ENCODE data around the gene PUM1.
"Not testable (repeated sequence)": the region's sequence is repeated elsewhere in the genome, so short reads cannot be mapped to it uniquely, and the experiment has no call there.

Gene PUM1

DNA sequence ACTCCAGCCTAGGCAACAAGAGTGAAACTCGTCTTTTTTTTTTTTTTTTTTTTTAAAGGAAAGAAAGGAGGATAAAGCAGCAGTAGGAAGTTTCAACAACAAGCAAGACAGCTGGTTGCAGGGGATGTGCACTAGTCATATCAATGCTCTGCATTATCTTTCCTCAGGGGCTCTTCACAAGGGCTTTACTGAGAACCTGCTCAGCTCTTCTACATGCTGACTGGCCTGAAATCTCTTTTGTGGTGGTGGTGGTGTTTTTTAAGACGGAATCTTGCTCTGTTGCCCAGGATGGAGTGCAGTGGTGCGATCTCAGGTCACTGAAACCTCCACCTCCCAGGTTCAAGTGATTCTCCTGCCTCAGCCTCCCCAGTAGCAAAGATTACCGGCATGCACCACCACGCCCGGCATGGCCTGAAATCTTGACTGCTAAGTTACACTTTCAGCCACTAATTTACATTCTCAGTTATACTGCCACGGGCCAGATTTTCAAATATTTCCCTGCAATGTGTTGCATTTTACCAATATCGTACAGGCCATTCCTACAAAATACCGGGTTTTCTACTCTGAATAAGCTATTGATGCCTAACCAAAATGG lies 68.0 kb downstream of the PUM1 start:
- DNase-seq (ENCODE audit: low spot score): no peak
- FAIRE-seq: no peak

DNA sequence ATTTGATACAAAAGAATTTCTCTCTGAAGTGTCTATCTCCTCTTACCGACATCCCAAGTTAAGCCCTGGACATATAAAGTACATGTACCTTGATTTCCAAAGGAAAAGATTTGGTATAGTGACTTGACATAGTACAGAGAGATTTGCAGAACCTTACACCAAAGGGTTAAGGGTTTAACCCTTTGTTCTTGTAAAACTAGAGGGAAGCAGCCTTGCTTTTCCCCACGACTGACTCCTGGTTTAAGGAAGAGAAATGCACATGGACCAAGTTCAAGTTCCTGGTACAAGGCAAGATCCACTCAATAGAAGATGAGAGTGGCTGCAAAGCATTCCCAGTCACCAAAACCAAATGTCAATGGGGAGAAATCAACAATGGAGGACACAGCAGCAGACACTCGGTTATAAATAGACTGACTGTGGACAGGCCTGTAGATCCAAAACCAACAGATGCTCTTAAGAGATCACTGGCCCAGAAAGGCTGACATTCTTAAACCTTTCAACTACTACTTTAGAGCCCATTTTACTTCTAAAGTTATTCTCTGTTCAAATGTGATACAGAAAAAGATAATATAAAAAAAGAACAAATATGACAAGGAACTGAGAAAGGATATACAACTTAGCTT lies 69.4 kb downstream of the PUM1 start:
- DNase-seq (ENCODE audit: low spot score): no peak
- FAIRE-seq: no peak

DNA sequence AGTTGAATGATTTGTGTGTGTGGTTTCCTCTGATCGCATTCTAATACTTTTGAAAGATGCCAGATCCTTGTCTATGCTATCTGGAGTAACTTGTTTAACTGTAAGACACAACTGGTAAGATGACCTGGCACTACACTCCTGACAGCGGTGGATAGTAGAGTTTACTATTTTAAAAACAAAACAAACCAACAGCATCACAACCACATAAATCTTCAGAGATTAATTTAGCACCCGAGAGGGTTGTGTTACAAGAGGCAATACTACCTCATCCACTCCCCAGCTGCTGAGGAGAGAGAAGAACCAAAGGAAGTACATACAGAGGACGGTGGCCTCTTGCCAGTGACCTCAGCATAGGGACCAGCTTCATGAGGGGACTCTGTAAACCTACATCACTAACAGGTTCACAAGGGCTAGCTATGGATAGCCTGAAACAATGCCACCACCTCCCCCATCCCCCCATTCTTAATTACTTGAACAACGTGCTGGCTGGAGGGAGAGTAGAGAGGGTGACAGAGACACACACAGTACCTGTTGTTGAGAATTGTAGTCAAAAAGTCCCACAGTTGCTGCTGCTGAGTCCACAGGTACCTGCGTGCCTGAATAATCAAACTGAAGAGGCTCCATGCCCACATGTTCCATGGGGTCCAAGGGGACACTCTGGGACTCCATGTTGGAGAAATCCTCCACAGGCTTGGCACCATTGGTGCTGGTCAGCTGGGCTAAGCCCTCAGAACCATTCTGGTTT lies 73.5 kb downstream of the PUM1 start:
- DNase-seq (ENCODE audit: low spot score): no peak

DNA sequence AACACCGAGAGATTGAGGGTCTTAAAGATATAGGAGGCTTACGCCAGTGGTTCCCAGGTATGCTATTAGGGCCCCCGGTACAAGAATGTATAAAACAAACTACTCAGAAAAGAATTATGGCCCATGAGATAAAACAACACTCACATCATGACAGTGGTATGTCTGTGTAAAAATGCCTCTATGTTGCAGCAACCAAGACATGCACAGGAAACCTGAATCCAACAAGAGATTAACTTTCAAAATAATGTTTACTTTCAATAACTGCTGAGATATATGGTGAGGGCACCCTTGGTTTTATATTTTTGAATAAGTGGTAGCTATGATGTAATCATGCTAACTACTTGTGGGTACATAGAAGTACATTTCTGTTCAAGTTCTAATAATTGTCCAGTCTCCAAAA lies 74.9 kb downstream of the PUM1 start:
- FAIRE-seq (no peak), DNase-seq (ENCODE audit: low spot score) (no peak)

More for the DNA sequence above, 73.5 kb downstream of the PUM1 start:
- no peak for FAIRE-seq

DNA sequence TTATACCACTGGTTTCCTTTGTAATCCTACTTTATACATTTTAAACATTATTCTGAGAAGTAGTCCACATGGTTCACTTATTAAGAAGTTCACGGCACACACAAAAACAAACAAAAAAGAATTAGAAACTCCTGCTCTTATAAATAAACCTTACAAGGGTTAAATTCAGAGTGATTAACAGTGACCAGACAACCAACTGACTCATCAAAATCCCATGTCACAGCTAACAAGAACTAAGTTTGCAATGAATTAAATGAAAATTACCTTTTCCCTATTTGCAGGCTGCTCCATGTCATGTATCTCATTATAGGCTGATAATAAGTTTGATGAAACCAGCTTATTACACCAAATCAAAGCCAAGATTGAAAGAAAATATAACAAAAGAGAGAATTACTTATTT lies 77.5 kb downstream of the PUM1 start:
- DNase-seq (ENCODE audit: low spot score) (no peak), FAIRE-seq (no peak)

DNA sequence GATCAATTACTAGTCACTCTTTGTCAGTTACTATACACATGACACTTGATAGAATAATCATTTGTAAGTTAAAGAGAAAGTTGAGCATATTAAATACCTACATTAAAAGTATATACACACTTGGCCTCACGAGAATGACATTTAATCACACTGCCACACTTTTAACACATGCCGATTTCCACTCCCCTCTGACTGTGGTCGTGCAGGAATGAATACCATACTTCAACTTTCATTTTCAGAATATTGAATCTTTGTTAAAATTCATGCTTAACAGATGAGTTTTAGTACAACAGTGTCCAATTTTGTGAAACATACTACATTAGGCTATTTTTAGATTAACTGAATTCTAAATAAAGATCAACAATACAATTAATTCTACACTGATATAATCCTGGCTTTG lies 78.8 kb downstream of the PUM1 start:
- FAIRE-seq (no peak), DNase-seq (ENCODE audit: low spot score) (no peak)

DNA sequence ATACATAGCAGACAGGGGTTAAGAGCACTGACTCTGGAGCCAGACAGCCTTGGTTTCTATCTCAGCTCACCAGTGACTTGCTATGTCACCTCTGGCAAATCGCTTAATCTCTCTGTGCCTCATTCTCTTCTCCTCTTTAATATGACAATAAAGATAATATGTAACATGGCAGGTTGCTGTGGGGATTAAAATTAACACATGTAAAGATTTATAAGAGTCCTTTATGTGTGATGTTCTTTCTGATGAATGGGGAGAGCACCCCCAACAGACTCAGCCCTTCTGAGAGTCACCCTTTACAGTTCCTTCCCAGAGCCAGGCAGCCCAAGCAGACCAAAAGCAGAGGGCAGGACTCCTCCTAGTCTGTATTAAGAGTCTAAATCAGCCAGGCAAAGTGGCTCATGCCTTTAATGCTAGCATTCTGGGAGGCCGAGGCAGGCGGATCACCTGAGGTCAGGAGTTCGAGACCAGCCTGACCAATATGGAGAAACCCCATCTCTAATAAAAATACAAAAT lies 80.5 kb downstream of the PUM1 start:
- FAIRE-seq (no peak), DNase-seq (ENCODE audit: low spot score) (no peak)

DNA sequence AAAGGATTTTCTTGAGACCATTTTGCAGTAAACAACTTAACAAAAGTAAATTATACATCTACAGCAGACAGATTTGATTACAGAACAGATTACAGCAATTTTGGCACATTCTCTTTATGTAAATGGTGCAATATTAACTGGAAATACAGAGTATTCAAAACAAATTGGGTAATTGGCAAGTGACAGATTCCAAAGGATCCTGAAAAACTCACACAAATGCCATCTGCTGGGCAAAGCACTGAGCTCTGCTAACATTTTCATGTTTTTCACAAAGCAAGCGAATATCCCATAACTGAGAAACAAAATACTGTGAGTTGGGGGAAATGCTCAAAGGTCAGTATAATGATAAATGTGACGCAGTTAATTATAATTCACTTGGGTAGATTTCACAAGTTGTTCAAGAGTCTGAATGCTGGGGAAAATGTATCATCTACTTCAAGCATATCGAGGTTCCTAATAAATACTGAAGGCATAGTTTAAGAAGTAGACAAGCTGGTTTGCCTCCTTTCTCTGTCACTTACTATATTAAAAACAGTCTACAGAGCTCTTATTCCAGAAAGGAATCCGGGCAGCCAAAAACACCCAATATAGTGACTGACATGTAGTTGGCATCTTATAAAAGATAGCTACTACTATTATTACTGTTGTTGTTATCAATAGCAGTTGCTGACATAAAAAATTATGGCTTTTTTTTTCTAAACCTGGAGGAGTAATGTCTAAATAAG lies 81.2 kb downstream of the PUM1 start:
- DNase-seq (ENCODE audit: low spot score): no peak
- FAIRE-seq: no peak

DNA sequence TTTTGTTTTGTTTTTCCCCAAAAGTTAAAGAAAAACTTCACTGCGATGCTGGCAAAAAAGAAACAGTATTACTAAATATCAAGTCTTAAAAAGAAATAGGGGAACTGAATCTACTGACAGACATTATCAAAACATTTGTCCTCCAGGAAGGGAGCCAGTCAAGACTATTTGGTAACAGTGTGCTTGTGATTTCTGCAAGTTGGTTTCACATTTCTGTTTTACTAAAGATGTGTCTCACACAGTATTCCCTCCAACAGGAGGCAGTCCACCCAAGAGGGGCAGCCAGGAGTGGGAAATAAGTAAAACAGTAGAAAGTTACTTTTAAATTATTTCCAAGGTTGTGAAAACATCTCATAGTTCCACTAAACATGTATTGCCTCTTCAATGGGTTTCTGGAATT lies 82.6 kb downstream of the PUM1 start:
- no peak for DNase-seq (ENCODE audit: low spot score)
- no peak for FAIRE-seq

DNA sequence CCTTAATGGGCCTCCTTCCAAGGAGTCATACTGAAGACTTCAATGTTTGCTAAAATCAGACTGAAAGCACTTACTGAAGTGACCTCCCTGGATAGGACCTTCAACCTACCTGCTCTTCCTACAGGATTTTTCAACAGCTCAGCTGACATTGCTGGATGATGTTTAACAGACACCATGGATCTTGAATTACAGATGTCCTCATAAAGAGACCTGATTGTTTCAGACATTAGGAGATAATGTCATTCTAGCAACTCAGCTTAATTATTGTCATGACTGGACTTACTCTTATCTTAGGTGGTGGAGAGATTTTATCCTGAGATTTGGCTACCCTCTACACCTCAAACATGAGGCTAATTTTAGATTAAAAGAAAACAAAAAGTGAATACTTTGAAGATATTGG lies 83.1 kb downstream of the PUM1 start:
- no peak for FAIRE-seq
- no peak for DNase-seq (ENCODE audit: low spot score)

DNA sequence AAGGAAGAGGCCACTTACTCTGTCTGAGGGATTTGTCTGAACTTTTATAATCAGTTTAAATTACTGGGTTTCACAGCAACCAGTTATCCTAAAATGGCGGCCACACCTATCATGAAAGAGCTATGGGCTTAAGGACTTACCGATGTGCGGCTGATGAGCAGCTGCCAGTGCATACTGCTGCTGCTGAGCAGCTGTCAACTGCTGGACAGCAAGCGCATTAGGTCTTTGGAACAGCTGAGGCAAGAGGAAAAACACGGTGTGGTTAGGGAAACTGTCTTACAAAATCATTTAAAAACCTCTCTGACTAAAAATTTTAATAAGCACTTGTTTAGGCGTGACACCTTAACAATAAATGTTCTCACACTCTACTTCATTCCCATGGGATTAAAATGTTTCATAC lies 84.3 kb downstream of the PUM1 start:
- DNase-seq (ENCODE audit: low spot score) (no peak), FAIRE-seq (no peak)

DNA sequence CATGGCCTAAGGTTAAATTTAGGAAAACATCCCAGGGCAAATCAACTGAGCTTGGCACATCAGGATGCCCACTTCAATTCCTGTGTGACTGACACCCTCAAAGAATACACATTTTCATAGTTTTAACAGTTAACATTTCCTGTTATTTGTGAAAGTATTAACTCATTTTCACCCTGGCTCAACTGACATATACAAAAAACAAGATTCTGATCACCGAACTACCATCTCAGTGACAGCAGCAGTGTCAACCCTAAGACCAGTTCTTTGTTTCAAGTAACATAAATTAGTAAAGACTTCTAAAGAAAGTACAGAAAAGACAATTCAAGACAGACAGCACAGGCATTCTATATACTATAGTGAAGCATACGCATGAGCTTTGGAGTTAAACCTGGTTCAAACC lies 88.0 kb downstream of the PUM1 start:
- no peak for FAIRE-seq
- no peak for DNase-seq (ENCODE audit: low spot score)

DNA sequence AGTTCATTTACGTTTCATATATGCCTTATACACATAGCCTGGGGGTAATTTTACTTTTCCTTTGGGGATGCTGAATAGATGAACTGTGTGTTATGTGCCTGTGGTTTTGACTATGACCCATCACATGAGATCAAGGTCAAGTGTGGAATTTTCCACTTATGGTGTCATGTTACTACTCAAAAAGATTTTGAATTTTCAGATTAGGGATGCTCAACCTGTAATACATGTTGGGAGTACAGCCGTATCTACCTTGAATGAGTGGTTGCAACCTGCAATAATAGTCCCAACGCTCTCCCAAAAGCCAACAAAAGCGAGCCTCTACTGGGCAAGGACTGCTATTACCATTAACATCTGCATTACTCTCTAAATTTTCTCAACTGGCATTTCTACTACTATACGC lies 88.4 kb downstream of the PUM1 start:
- FAIRE-seq (peak; percentile 79), DNase-seq (ENCODE audit: low spot score) (peak; percentile 8)

DNA sequence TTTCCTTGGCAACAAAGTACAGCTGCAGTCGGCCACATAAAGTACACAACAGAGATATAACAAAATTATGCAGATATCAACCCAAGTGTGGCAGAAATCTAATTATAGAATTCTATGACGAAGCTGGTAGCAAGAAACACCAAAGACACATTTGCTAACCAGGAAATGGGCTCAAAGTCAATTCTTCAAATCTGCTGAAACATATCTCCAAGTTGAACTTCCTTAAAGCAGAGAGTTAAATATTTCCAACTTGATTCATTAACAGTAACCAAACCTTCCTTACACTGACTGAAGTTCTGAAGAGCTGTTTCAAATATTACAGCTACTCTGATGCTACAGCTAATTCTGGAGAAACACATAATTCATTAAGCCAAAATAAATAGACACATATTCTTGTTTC lies 89.4 kb downstream of the PUM1 start:
- no peak for DNase-seq (ENCODE audit: low spot score)
- FAIRE-seq: no peak

DNA sequence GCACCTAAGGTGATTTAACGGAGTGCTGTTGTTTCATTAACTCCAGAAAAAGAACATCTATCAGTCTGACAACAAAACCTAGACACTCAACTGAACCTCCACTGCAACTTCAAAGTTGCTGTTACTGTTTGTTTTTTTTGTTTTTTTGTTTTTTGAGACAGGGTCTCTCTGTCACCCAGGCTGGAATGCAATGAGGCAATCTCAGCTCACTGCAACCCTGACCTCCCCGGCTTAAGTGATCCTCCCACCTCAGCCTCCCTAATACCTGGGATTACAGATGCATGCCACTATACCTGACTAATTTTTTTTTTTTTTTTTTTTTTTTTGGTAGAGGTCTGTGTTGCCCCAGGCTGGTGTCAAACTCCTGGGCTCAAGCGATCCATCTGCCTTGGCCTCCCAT lies 90.3 kb downstream of the PUM1 start:
- DNase-seq (ENCODE audit: low spot score): no peak
- no peak for FAIRE-seq

DNA sequence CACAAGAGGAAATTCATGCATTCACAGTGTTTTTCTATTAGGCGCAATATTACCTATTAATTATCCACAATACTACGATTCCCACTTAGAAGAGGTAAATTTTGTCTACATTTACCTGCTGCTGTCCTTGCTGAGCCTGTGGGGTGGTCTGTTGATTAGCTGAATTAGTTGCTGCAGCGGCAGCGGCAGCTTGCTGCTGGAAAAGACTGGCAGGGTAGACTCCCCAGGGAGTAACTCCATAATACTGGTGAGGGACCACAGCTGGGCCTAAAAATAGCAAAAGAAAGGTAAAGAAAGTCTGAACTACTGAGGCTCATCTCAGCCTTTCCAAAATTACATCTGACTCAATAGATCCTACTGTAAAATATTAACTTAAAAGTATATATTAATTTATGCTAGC lies 91.0 kb downstream of the PUM1 start:
- FAIRE-seq: no peak
- no peak for DNase-seq (ENCODE audit: low spot score)

DNA sequence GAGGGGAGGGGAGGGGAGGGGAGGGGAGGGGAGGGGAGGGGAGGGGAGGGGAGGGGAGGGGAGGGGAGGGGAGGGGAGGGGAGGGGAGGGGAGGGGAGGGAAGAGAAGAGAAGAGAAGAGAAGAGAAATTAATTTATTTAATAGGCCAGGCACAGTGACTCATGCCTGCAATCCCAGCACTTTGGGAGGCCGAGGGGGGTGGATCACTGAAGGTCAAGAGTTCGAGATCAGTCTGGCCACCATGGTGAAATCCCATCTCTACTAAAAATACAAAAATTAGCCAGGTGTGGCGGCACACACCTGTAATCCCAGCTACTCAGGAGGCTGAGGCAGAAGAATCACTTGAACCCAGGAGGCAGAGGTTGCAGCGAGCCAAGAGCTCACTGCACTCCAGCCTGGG lies 93.2 kb downstream of the PUM1 start:
- not testable (repeated sequence) for FAIRE-seq

DNA sequence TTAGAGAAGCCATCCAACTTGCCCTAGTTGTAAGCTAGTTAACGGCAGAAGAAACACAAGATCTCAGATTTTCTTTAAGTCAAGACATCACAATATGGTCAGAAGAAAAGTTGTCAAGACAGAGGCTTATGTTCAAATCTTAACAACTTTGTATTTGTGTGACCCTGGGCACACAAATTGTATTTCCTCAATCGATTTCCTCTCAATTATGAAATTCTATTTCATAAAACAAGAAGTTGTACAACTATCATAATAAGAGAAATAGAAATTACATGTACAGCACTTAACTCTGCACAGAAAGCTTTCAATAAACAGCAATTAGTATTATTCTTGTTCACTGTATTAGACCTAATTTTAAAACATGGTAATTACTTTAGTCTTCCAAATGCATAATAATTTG lies 94.0 kb downstream of the PUM1 start:
- FAIRE-seq: no peak
- no peak for DNase-seq (ENCODE audit: low spot score)

More for the DNA sequence above, 93.2 kb downstream of the PUM1 start:
- DNase-seq (ENCODE audit: low spot score): not testable (repeated sequence)

DNA sequence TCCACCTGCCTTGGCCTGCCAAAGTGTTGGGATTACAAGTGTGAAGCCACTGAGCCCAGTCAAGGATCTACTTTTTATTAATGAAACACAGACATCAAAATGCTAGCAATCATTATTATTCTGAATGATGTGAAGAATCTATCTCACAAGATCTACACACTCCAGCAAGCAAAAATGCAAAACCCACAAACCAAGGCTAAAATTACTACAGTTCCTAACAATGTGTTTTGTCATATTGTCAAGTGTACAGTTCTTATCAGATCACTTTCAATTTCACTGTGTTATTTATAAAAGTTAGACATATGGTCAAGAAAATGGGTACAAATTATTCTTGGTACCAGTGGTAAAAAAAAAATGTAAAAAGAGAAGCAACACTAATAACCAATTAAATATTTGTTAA lies 95.6 kb downstream of the PUM1 start:
- FAIRE-seq (no peak), DNase-seq (ENCODE audit: low spot score) (no peak)

DNA sequence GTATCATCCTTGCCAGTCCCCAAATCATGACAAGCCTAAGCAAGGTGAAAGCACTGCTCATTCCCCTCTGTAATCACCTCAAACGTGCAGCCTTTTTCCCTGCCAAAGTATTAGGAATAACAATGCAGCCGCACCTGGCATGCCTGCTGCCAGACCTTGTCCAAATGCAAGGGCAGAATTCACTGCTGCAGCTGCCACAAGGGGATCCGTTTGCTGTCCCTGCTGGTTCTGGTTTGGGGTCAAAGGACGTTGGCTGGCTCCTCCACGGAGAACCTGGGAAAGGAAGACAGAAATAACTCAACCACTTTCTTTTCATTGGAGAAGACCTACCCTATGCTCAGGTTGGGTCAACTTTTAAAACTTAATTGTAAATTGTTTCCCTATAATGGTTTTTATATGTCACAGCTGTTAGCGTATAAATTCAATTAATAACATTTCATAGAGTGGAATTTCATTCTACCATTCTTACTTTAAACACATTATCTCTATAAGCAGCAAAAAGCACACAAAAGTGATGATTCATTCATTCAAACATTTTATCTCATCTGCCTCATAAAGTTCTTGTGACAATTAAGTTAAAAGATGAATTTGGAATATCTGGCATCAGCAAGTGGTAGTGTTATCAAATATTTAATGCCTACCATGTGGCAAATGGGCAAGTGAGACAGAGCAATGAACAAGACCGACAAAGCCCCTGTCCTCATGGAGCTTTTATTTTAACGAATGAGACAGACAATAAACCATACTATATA lies 97.1 kb downstream of the PUM1 start:
- FAIRE-seq (no peak), DNase-seq (ENCODE audit: low spot score) (no peak)

DNA sequence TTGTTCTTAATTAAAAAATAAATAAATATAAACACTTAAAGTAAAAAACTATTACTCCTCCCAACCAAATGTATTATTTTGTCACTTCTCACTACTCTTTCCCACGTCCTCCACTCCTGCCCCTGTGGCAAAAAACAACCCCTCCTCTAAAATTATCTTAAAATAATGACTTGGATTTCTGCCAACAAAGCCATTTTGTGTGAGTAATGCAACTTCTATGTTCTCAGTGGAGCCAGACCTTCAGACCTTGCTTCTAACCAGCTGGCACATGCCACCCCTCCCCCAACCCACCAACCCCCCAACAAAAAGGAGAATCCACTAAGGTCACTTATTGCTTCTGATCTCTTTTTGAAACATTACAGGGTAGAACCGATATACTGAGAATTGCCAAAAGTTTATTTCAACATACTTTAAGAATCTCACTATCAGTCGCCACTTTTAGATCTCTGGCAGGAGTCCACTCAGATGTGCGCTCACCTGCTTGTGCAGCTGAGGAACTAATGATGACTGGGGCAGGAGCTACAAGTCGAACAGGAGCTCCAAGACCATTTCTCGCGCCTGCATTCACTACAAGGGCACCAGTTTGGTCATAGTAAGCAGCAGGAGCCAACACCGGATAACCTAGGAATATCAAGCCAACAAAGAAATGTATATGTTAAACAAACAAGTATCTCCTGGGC lies 98.7 kb downstream of the PUM1 start:
- FAIRE-seq (no peak), DNase-seq (ENCODE audit: low spot score) (peak; percentile 57)

All from urothelium cell line (cell line).